GM13976 (cell line): ENCODE data around the gene HECTD2.
"Not testable (repeated sequence)": the region's sequence is repeated elsewhere in the genome, so short reads cannot be mapped to it uniquely, and the experiment has no call there.

Experiments
- DNase-seq: peaks from one replicate; pipeline ENCODE4 v3.0.0; 2012; ENCODE audit warnings: low spot score
- in situ Hi-C: fragments of 300-500 bp; cut with MboI; formaldehyde crosslinking; loops from one replicate; pipeline ENCODE4 v1.12.0; 2022; ENCODE audit warnings: low sequenced_read_pairs, mixed read lengths, inconsistent platforms; ENCODE audit not compliant: unreplicated experiment
- TF ChIP-seq, protein P1 (sequence below): IDR thresholded peaks from 2 replicates; pipeline ENCODE4 v1.5.1; 2012; ENCODE audit warnings: borderline replicate concordance, mild to moderate bottlenecking; ENCODE audit not compliant: insufficient read depth; ENCODE audit errors: extremely low read depth, missing control alignments, control extremely low read depth

HECTD2 gene, protein sequence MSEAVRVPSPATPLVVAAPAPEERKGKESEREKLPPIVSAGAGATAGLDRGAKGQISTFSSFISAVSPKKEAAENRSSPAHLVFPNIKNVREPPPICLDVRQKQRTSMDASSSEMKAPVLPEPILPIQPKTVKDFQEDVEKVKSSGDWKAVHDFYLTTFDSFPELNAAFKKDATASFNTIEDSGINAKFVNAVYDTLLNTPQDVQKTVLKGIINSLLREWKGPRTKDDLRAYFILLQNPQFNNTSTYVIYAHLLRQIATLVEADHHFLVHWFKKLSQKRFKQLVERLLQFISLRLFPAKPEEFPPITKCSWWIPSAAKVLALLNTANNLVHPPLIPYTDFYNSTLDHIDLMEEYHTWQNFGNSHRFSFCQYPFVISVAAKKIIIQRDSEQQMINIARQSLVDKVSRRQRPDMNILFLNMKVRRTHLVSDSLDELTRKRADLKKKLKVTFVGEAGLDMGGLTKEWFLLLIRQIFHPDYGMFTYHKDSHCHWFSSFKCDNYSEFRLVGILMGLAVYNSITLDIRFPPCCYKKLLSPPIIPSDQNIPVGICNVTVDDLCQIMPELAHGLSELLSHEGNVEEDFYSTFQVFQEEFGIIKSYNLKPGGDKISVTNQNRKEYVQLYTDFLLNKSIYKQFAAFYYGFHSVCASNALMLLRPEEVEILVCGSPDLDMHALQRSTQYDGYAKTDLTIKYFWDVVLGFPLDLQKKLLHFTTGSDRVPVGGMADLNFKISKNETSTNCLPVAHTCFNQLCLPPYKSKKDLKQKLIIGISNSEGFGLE

GRCh38 chr10:91409869-91410637 lies at the start of gene HECTD2:
Gene HECTD2 (plus strand): TSS chr10:91410344. CDS start chr10:91410439, 95 bp downstream.
- in situ Hi-C loops: no loop called here
- peak; percentile 88 for DNase-seq
- TF ChIP-seq, protein P1, sequence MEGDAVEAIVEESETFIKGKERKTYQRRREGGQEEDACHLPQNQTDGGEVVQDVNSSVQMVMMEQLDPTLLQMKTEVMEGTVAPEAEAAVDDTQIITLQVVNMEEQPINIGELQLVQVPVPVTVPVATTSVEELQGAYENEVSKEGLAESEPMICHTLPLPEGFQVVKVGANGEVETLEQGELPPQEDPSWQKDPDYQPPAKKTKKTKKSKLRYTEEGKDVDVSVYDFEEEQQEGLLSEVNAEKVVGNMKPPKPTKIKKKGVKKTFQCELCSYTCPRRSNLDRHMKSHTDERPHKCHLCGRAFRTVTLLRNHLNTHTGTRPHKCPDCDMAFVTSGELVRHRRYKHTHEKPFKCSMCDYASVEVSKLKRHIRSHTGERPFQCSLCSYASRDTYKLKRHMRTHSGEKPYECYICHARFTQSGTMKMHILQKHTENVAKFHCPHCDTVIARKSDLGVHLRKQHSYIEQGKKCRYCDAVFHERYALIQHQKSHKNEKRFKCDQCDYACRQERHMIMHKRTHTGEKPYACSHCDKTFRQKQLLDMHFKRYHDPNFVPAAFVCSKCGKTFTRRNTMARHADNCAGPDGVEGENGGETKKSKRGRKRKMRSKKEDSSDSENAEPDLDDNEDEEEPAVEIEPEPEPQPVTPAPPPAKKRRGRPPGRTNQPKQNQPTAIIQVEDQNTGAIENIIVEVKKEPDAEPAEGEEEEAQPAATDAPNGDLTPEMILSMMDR: peak; percentile 77

DNA sequence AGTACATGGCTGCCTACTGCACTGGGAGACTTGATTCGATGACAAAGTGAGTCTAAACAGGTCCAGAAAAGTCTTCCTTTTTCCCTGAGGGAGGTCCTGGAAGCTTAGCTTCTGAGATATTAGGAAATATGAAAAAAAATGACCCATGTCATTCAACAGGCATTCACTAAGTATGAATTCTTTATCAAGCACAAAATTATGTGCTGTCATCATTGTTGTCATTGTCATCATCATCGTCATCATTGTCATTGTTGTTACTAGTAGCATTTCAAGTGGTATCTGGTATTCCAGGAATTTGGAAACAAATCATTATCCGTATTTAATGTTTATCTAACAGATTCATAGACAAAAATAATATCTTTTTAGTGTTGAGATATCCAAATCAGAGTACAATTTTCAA lies 49.7 kb upstream of the HECTD2 start:
- TF ChIP-seq, protein P1: no peak
- in situ Hi-C loops: no loop called here

DNA sequence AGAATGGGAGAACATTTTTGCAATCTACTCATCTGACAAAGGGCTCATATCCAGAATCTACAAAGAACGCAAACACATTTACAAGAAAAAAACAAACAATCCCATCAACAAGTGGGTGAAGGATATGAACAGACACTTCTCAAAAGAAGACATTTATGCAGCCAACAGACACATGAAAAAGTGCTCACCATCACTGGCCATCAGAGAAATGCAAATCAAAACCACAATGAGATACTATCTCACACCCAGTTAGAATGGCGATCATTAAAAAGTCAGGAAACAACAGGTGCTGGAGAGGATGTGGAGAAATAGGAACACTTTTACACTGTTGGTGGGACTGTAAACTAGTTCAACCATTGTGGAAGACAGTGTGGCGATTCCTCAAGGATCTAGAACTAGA lies 44.6 kb upstream of the HECTD2 start:
- DNase-seq, in situ Hi-C loops: not testable (repeated sequence)

More for the DNA sequence above, 49.7 kb upstream of the HECTD2 start:
- DNase-seq: no peak

- in situ Hi-C loops: no loop called here
- TF ChIP-seq, protein P1: no peak
- DNase-seq: no peak
Measured at GRCh38 chr10:91366704-91367103, 43.4 kb upstream of the HECTD2 start.

DNA sequence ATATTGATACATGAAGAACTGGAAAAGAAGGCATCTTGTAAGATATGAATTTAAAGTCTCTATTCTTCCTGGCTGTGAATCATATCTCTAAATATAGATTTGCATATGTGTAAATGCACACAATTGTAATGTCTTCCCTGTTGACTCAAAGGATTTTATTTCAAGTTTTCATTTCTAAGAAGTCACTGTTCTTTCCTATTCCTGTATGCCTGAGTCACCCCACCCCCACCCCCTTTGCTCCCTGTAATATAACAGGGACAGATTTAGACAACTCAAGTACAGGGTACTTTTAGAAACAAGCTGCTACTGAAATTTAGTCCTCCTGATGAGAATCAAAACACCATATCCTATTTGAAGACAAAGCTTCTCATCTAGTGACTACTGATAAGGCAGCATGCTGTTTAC lies 43.0 kb upstream of the HECTD2 start:
- DNase-seq: no peak

GRCh38 chr10:91367558-91367957 lies 42.6 kb upstream of the HECTD2 start:
- in situ Hi-C loops: no loop called here
- no peak for DNase-seq
- TF ChIP-seq, protein P1: no peak

More for the DNA sequence above, 43.0 kb upstream of the HECTD2 start:
- TF ChIP-seq, protein P1: no peak
- in situ Hi-C loops: no loop called here
